ENCODE data around the gene TAS2R50.
"Not testable (repeated sequence)": the region's sequence is repeated elsewhere in the genome, so short reads cannot be mapped to it uniquely, and the experiment has no call there.

The TAS2R50 gene, protein sequence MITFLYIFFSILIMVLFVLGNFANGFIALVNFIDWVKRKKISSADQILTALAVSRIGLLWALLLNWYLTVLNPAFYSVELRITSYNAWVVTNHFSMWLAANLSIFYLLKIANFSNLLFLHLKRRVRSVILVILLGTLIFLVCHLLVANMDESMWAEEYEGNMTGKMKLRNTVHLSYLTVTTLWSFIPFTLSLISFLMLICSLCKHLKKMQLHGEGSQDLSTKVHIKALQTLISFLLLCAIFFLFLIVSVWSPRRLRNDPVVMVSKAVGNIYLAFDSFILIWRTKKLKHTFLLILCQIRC

DNA sequence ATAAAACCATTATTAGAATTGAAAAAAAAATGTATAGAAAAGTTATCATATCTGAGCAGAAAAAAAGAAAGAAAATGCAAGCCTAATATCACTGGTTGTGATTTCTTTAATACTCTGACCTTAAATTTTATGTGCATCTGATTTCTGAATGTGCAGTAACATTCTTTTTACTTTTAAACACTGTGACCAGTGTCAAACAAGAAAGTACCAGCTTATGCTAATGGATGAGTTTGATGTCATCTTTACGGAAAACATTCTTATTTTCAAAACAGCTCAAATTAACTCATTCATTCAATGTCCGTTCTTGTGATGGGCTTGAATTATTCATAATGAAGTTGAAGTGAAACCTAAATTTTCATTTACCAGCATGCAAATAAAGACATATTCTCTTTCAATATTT is at the start of gene TAS2R50:
TSS of gene TAS2R50 (minus strand) at position 101 of the 400 bp plus-strand sequence. CDS start at position 49, 52 bp downstream.
- DNase-seq (ENCODE audit: low read depth): no peak

DNA sequence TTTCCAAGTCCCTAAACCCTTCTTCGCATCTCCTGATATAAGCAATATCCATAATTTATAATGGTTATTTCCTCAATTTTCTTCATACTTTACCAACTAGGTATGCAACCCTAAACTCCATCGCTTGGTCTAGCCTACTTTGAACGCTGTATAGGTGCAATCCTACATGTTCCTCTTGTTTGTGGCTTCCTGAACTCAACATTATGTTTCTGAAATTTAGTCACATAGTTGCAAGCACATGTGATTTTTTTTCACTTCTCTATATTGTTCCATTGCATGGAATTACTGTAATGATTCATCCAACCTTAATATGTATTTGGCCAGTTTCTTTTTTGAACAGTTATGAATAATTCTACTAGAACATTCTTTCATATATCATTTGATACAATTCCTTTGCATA is 47.2 kb upstream of the TAS2R50 start:
- not testable (repeated sequence) for DNase-seq (ENCODE audit: low read depth)

DNA sequence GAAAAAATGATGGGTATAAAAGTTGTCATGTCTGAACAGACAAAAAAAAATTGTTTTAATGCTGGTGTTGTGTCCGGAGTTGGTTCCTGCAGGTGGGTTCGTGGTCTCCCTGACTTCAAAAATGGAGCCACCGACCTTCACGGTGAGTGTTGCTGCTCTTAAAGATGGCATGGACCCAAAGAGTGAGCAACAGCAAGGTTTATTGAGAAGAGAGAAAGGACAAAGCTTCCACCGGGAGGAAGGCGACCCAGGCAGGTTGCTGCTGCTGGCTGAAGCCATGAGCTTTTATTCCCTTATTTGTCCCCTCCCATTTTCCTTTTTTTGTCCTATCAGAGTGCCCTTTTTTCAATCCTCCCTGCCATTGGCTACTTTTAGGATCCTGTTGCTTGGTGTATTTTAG is 44.6 kb upstream of the TAS2R50 start, which contains the start of gene TAS2R31:
TSS of gene TAS2R31 (minus strand) at position 101 of the 400 bp plus-strand sequence. CDS start at position 29, 72 bp downstream.
- DNase-seq (ENCODE audit: low read depth): no peak

DNA sequence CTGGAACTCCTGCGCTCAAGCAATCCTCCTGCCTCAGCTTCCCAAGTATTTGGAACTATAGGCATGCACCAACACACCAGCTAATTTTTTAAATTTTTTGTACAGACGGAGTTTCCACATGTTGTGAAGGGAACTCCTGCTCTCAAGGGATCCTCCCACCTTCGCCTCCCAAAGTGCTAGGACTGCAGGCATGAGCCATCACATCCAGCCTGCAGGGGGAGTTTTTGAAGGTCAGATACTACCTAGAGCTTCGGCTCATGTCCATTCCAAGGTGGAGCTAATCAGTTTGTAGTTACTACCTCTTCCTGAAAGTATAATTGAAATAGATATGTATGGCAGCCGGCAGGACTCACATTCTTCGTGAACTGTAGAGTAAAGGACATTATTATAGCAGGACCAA is 39.4 kb upstream of the TAS2R50 start:
- DNase-seq (ENCODE audit: low read depth): no peak

DNA sequence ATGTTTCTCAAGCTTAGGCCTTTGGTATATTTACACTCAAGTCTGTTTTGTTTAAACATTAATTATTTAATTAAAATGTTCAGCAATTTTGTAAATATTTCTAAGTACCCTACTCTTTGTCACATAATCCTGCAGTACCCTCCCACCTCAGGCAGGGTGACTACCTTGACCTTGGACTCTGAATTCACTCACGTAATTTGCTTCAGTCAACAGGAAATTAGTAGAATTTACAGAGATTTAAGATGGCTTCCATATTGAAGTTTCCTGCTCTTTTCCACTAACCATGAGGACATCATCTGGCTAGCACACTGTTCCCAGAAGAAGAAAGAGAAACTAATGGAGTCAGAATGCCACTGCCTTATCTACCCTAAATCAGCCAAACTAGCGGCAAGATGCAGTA is 36.7 kb upstream of the TAS2R50 start:
- no peak for DNase-seq (ENCODE audit: low read depth)

DNA sequence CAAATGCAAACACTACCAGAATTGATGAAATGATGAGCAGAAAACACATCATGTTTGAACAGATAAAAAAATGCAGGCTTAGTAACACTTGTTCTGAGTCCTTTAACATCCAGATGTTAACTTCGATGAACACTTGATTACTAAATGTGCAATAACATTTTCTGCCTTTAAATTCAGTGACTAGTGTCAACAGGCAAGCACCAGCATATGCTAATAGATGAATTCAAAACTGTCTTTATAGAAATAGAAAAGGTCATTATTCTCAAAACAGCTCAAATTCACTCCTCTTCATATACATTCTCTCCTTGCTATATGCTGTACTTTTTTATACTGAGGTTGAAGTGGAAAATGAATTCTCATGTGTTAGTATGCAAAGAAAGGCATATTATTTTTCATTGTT is 35.8 kb upstream of the TAS2R50 start, which contains the start of gene TAS2R19:
TSS of gene TAS2R19 (minus strand) at position 101 of the 400 bp plus-strand sequence. CDS start at position 52, 49 bp downstream.
- no peak for DNase-seq (ENCODE audit: low read depth)

DNA sequence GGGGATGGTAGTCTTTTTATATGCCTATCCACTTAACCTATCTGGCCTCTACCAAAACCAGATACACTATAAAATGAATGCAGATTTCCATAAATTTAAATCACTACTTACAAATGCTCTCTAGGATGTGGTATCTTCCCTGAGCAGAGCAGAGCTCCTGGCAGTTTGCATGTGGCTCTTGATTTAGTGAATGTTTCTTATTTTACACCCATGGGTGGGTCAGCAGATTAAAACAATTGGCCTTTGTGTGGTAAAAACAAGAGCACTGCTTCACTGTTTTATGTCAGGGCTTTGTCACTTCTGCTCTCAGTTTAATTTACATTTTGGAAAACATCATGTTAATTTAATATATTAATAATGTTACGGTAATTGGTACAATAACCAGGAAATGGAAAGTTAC is 30.2 kb upstream of the TAS2R50 start:
- no peak for DNase-seq (ENCODE audit: low read depth)

DNA sequence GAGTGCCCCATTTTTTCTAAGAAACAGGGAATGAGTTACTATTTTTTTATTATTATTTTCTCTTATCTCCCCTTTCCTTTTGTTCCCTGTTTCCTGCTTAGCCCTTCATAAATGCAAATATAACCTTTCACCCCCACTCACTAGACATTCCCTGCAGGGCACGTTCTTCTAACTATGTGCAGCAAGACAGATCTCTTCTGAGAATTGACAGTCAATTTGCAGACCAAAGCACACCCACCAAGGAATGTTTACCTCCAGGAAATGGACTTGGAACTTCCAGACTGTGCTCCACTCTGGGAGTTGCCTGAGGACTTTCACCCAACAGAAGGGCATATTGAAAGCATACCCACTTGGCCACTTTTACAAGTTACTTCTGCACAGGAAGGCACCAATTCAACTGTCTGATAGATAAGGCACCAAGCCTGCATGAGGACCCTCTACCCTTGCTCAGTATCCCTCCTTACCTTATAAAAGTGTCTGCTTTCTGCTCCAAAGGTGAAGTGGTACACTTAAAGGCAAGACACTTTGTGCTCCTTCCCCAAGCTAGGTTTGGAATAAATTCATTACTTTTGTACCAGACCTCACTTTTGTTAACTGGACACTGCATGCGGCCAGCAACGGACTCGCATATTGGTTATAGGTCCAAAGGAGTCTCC is 29.2 kb upstream of the TAS2R50 start:
- no peak for DNase-seq (ENCODE audit: low read depth)

DNA sequence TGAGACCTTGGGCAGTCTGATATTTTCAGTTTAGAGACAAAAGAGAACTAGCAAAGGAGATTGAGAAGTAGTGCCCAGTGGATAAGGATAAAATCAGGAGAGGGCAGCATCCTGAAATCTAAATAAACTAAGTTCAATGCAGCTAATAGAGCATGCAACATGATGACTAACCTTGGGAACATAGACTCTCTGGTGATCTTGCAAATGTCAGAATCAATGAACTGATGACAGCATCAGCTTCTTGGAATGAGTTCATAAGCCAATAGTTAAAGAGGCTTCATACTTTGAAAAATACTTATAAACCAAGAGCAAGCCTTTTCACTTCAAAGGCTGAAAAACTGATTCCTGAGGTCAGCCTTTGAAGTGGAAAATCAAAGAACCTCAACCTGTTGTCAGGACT is 27.5 kb upstream of the TAS2R50 start:
- peak; percentile 2 for DNase-seq (ENCODE audit: low read depth)

DNA sequence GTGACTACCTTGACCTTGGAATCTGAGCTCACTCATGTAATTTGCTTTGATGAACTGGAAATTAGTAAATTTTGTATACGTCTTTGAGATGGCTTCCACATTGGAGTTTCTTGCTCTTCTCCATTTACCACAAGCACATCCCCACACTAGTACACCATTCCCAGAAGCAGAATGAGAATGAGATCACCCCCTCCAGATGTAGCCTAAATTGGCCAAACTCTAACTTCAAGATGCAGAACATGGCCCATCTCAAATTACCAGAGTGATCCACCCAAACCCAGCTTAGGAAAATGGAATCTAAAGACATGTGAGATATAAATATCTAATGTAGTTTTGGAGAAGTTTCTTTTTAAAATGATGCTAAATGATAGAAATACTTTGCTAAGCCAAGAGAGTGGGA is 20.9 kb upstream of the TAS2R50 start:
- no peak for DNase-seq (ENCODE audit: low read depth)

DNA sequence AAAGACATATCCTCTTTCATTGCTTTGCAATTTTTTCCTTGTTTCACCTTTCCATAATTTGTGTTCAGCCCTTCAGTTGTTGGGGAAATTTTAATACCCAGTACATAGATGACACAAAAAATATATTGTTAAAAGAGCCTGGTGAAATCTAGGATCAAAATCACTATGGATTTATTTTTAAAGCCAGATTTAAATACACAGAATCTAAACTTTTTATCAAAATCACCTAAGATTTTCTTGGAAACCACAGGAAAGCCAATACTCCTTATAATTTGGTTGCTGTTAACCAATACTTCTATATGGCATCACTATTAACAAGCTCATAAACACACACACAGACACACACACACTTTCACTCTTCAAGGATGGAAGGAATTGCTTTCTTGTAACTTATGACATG is 11.5 kb upstream of the TAS2R50 start, which contains the start of gene TAS2R20:
TSS of gene TAS2R20 (minus strand) at position 101 of the 400 bp plus-strand sequence. CDS start 429 bp downstream, outside the sequence.
- no peak for DNase-seq (ENCODE audit: low read depth)

DNA sequence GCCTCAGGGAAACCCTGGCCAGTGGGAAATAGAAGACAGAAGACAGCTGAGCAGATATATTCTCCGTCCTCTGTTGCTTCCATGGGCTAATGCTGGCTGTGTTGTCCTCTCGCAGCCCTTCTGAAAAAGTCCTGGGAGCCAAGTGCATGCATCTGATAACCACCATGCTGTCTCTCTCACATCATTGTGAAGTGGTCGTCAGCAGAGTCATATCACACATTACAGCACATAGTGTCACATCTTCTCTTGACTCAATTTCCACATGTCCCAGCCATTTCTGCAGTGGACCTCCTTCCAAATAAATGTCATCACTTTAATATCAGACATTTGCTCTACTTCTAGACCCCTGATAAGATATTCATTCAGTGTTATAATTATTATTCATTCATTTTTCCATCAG is 7.6 kb upstream of the TAS2R50 start:
- no peak for DNase-seq (ENCODE audit: low read depth)

DNA sequence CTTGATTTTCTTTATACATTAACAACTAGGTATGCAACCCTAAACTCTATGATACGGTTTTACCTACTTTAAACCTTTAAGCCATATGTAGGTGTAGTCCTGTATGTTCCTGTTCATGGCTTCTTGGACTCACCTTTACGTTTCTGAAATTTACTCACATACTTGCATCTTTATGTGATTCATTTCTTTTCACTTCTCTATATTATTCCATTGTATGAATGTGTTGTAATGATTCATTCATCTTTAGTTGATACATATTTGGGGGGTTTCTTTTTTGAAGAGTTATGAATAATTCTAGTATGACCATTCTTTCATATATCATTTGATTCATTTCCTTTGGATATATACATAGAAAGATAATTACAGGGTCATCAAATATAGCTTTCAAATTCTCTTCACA is 2.4 kb upstream of the TAS2R50 start:
- DNase-seq (ENCODE audit: low read depth): no peak

DNA sequence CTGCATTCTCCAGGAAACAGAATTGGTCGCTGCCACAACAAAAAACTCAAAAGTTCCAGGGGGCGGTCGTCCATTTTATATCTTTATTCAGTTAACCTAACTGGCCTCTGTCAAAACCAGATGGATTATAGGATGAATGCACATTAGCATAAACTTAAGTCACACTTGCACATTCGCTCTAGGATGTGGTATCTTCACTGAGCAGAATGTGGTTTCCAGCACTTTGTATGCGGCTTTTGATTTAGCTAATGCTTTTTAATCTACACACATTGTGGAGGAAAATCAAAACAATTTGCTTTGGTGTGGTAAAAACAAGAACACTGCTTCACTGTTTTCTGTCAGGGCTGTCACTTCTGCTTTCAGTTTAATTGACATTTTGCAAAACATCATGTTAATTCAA is 4.5 kb downstream of the TAS2R50 start:
- no peak for DNase-seq (ENCODE audit: low read depth)

DNA sequence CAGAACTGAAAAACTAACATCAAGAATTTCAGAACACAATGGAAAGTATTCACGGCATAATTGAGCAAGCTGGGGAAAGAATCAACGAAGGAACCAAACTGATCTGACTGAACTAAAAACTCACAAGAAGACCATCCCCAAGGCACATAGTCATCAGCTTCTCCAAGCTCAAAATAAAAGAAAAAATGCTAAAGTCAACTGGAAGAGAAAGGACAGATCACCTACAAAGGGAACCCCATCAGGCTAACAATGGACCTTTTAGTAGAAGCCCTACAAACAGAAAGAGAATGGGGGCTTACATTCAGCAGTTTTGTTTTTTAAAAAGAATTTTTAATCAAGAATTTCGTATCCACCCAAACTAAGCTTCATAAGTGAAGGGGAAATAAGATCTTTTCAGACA is 11.7 kb downstream of the TAS2R50 start:
- no peak for DNase-seq (ENCODE audit: low read depth)

DNA sequence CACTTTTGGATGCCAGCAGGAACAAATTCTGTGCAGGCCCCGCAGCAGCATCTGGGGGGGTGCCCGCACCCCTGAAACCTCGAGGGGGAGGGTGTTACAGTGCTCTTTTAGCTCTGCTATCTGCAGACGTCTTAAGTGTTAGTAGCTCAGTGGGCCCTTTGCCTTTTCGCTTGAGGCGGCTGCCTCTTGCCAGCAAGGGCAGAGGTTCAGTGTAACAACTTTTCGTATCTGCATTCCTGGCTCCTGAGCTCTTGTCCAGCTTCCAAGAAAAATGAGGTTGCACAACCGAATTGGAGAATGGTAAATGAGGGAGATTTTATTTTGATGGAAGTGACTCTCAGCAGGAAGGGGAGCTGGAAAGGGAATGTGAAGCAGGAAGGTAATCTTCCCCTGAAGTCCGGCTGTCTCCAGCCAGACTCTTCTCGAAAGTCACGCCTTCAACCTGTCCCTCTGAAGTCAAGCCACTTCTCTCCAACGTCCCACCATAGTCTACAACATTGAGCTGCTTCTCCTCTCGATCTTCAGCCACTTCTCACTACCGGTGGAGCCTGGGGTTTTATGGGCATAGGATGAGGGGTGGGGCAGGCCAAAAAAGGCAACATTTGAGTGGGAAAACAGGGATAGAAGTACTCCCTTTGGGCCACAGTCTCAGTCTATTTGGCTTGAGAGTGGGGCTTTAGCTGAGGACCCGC is 17.8 kb downstream of the TAS2R50 start:
- DNase-seq (ENCODE audit: low read depth): peak; percentile 31

DNA sequence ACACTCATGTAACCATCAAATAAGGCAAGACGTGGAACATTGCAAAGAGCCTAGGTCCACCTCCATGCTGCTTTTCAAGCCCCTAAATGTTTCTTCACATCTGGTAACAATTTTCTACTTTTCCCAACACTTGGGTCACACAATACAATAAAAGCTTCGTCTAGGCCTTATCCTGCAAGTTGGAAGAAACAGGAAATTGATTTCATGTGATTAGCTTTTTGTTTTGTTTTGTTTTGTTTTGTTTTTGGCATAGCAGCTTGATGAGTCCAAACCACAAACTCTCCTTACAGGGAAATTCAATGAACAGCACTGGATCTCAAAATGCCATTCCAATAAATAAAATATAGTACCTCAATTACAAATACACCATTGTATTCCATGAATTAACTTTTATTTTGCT is 19.3 kb downstream of the TAS2R50 start:
- peak; percentile 34 for DNase-seq (ENCODE audit: low read depth)

DNA sequence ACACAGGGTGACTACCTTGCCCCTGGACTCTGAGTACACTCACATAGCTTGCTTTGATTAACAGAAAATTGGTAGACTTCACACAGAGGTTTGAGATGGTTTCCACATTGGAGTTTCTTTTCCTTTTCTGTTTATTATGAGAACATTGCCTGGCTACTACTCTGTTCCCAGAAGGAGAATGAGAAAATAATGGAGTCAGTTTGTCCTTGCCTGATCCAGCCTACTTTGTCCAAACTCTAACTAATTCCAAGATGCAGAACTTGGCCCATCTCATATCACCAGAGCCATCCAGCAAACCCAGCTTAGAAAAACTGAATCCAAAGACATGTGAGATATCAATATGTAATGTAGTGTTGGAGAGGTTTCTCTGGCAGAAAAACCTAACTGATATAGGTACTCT is 20.4 kb downstream of the TAS2R50 start:
- no peak for DNase-seq (ENCODE audit: low read depth)

DNA sequence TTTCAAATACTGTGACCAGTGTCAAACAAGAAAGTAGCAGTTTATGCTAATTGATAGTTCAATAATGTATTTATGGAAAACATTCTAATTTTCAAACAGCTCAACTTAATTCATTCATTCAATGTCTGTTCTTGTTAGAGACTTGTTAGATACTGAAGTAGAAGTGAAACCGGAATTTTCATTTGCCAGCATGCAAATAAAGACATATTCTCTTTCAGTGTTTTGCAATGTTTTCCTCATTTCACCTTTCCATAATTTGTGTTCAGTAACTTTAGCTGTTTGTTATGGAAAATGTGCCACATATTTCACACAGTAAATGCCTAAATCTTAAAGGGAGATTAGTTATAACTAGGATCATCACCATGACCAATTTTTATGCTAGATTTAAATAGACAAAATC is 21.2 kb downstream of the TAS2R50 start:
- no peak for DNase-seq (ENCODE audit: low read depth)

DNA sequence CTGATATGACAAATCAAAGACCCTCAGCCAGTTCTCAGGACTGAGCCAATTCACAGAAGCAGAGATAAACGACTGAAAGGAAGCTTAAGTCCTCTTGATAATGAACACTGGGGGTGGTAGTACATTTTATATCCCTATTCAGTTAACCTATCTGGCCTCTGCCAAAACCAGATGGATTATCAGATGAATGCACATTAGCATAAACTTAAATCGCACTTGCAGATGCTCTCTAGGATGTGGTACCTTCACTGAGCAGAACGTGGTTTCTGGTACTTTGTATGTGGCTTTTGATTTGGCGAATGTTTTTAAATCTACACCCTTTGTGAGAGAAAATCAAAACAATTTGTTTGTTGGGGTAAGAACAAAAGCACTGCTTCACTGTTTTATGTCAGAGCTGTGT is 26.5 kb downstream of the TAS2R50 start:
- no peak for DNase-seq (ENCODE audit: low read depth)

DNA sequence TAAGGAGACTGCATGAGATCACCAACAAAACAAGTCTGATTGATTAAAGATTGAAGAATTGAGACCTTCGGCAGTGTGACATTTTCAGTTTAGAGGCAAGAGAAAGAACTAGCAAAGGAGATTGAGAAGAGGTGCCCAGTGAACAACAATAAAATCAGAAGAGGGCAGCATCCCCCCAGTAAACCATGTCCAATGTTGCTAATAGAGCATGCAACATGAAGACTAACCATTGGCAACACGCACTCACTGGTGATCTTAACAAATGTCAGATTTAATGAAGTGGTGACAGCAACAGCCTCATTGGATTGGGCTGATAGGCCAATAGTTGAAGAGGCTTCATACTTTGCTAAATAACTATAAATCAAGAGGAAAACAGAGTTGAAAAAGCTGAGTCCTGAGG is 26.9 kb downstream of the TAS2R50 start:
- no peak for DNase-seq (ENCODE audit: low read depth)

DNA sequence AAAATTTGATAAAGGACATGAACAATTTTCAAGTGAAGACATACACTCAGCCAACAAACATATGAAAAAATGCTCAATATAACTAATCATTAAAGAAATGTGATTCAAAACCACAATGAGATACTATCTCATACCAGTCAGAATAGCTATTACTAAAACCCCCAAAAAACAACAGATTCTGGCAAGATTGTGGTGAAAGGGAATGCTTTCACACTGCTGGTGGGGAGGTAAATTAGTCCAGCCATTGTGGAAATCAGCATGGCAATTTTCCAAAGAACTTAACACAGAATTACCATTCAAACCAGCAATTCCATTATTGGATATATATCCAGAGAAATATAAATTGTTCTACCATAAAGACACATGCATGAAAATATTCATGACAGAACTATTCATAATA is 29.0 kb downstream of the TAS2R50 start:
- no peak for DNase-seq (ENCODE audit: low read depth)

DNA sequence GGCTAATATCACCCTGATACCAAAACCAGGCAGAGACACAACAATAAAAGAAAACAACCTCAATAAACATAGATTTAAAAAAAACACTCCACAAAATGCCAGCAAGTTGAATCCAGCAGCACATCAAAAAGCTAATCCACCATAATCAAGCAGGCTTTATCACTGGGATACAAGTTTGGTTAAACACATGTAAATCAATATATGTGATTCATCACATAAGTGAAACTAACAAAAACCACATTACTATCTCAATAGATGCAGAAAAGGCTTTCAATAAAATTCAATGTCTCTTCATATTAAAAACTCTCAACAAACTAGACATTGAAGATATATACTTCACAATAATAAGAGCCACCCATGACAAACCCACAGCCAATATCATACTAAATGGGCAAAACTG is 30.6 kb downstream of the TAS2R50 start:
- DNase-seq (ENCODE audit: low read depth): no peak

Measured in non-pigmented ciliary epithelial cell (primary cell).